Endothelial cell of umbilical vein (primary cell): ENCODE results near the gene RNF19B.

ENCODE experiments used
- CTCF ChIP-seq, 2 donors: IDR thresholded peaks; 1 replicate in 1 of 2; 2 replicates in 1 of 2; pipeline ENCODE4 v1.5.1; 2011; ENCODE audit warnings: low read length in 2 of 2, mild to moderate bottlenecking in 2 of 2, moderate library complexity in 2 of 2, control low read depth in 1 of 2, inconsistent platforms in 1 of 2, low read depth in 1 of 2; ENCODE audit not compliant: insufficient read depth in 1 of 2; ENCODE audit errors: extremely low read depth in 1 of 2
- POLR2AphosphoS5 ChIP-seq: IDR thresholded peaks from 2 replicates; pipeline ENCODE4 v1.6.1; 2012; ENCODE audit warnings: low read depth, mild to moderate bottlenecking, control low read depth, low read length, moderate library complexity; ENCODE audit not compliant: insufficient read depth

GRCh38 chr1:32910319-32910718 lies 54.3 kb downstream of the RNF19B start:
- TF ChIP-seq CTCF (IDR thresholded peaks at IDR 0.05; ENCODE audit: extremely low read depth in 1 of 2, insufficient read depth in 1 of 2, low read depth in 1 of 2, low read length in 2 of 2) (no peak), POLR2AphosphoS5 (no peak)
